Endodermal cell (in vitro differentiated cells): ENCODE results near the gene PARVA. TPM values are rescaled to one million over a fixed set of nuclear protein-coding genes. Genes with fewer than 3 reads are reported as not detected.

Experiments
- DNase-seq: peaks from one replicate; pipeline ENCODE4 v3.0.0-alpha.2; 2017
- H3K27ac ChIP-seq: 2 replicates; pipeline ENCODE4 v1.5.1; 2013; ENCODE audit warnings: mild to moderate bottlenecking, low read depth, low read length, moderate library complexity
- H3K27me3 ChIP-seq: 2 replicates; pipeline ENCODE4 v1.6.1; 2013; ENCODE audit warnings: mild to moderate bottlenecking, low read length, moderate library complexity; ENCODE audit not compliant: insufficient read depth, control insufficient read depth, poor library complexity, severe bottlenecking
- H3K36me3 ChIP-seq: 2 replicates; pipeline ENCODE4 v1.7.0; 2013; ENCODE audit warnings: mild to moderate bottlenecking, low read length, moderate library complexity; ENCODE audit not compliant: control insufficient read depth, insufficient read depth
- H3K4me1 ChIP-seq: one replicate; pipeline ENCODE4 v1.7.0; 2013; ENCODE audit warnings: low read length; ENCODE audit not compliant: control insufficient read depth, insufficient read depth
- H3K4me3 ChIP-seq: 2 replicates; pipeline ENCODE4 v1.5.1; 2013; ENCODE audit warnings: mild to moderate bottlenecking, low read length, moderate library complexity
- H3K9ac ChIP-seq: 2 replicates; pipeline ENCODE4 v1.6.1; 2013; ENCODE audit warnings: mild to moderate bottlenecking, low read length, moderate library complexity; ENCODE audit not compliant: poor library complexity, severe bottlenecking; ENCODE audit errors: extremely low read depth
- H3K9me3 ChIP-seq: 2 replicates; pipeline ENCODE4 v1.6.1; 2013; ENCODE audit warnings: mild to moderate bottlenecking, low read length, moderate library complexity; ENCODE audit not compliant: control insufficient read depth
- H3K27ac Mint-ChIP-seq: 2 replicates; pipeline ENCODE4 v1.8.0; 2020; ENCODE audit warnings: mixed read lengths
- H3K27me3 Mint-ChIP-seq: 2 replicates; pipeline ENCODE4 v1.8.0; 2021; ENCODE audit warnings: mild to moderate bottlenecking, mixed read lengths; ENCODE audit not compliant: insufficient read depth
- H3K36me3 Mint-ChIP-seq: 2 replicates; pipeline ENCODE4 v1.8.0; 2020; ENCODE audit warnings: low read depth, mixed read lengths
- H3K4me1 Mint-ChIP-seq: 2 replicates; pipeline ENCODE4 v1.8.0; 2020; ENCODE audit warnings: mixed read lengths
- H3K4me3 Mint-ChIP-seq: 2 replicates; pipeline ENCODE4 v1.8.0; 2020; ENCODE audit warnings: mild to moderate bottlenecking, moderate library complexity, mixed read lengths
- H3K9me3 Mint-ChIP-seq: 2 replicates; pipeline ENCODE4 v1.8.0; 2020; ENCODE audit warnings: mild to moderate bottlenecking, mixed read lengths
- WGBS, 2 experiments: methylation state at CpG; one replicate each; pipeline versions ENCODE4 v1.1.5 to v1.1.7; 2013; ENCODE audit warnings: missing lambda C conversion rate in 2 of 2, mixed read lengths in 1 of 2; ENCODE audit not compliant: insufficient coverage in 1 of 2, insufficient read length in 1 of 2; 5-methylcytosine and 5-hydroxymethylcytosine counted together
- total RNA-seq, 2 donors: library from RNA; stranded (reverse); fragmentation: NEBNext Ultra II Directional in 1 of 2; extraction: Animal tissue kit (Norgen Biotek cat#: 25700) in 1 of 2; gene quantifications; 2 replicates in 1 of 2; 3 replicates in 1 of 2; pipeline ENCODE4 v1.2.1, GENCODE V29; 2021
- TF ChIP-seq, protein P1 (sequence below): fragments of 200-600 bp; sonication (generic); conservative IDR thresholded peaks from 2 replicates; pipeline ENCODE4 v1.5.0; 2021; ENCODE audit warnings: antibody characterized with exemption, mild to moderate bottlenecking

The PARVA gene
- total RNA-seq, 2 donors from 2014 or later, result 27.3 to 37.3 TPM

DNA sequence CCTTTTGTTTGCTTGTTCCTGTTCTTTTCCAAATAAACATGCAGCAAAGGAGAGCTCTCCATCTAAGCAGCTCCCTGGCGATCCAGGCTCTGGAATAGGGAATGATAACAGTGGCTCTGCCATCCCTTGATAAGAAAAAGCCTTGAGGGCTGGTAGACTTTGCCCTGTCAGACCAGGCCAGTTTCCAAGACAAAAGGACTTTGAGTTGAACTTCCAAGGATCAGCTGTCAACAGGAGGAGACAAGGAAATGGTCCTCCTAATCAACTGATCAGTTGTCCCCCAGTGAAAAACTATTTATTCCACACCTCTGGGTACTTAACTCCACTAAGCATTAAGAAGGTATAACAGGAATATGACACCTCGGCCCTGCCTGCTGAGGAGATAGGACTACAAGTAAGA, 127.8 kb downstream of the PARVA start:
- Histone ChIP-seq H3K27ac (no peak overlapping the region), H3K4me1 (peaks cover 10% of the 10 kb centered on the region), H3K9me3 (no peaks in the 10 kb centered on the region), H3K9ac (no peak overlapping the region), H3K36me3 (peaks cover 11% of the 10 kb centered on the region), H3K4me3 (no peak overlapping the region), H3K27me3 (no peaks in the 10 kb centered on the region)
- TF ChIP-seq, protein P1, sequence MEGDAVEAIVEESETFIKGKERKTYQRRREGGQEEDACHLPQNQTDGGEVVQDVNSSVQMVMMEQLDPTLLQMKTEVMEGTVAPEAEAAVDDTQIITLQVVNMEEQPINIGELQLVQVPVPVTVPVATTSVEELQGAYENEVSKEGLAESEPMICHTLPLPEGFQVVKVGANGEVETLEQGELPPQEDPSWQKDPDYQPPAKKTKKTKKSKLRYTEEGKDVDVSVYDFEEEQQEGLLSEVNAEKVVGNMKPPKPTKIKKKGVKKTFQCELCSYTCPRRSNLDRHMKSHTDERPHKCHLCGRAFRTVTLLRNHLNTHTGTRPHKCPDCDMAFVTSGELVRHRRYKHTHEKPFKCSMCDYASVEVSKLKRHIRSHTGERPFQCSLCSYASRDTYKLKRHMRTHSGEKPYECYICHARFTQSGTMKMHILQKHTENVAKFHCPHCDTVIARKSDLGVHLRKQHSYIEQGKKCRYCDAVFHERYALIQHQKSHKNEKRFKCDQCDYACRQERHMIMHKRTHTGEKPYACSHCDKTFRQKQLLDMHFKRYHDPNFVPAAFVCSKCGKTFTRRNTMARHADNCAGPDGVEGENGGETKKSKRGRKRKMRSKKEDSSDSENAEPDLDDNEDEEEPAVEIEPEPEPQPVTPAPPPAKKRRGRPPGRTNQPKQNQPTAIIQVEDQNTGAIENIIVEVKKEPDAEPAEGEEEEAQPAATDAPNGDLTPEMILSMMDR, result no peak
- Mint-ChIP-seq H3K27me3 (no peaks in the 10 kb centered on the region), H3K36me3 (peaks cover 15% of the 10 kb centered on the region), H3K9me3 (no peaks in the 10 kb centered on the region), H3K4me3 (no peak overlapping the region), H3K27ac (no peak overlapping the region), H3K4me1 (peaks cover 27% of the 10 kb centered on the region)
- 85 to 93% methylated on average over 2 of the region's 2 CpGs for WGBS, 2 experiments
- DNase-seq, result no peak

DNA sequence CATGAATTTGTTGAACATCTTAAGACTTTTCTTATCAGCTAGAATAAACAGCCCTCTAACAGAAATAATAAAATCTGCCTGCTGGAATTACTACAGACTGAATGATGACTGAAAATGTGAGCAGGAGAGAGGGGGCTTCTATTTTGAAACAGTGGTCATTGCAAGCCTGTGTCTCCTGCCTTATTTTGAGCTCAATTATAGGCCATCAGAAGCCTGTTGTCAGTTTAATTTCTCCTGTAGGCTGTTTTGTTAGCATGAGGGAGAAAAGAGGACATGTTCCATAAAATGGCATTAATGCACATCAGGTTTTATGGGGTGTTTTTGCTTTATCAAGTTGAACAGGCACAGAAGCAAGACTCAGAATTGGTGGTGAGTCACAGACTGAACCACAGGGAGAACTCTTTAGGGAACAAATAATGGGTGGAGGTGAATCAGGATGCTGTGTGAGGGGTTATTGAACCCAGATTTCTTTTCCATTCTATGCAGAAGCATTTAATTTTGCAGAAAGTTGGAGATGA, 129.1 kb downstream of the PARVA start:
- Mint-ChIP-seq H3K27me3 (no peaks in the 10 kb centered on the region), H3K27ac (no peak overlapping the region), H3K4me3 (no peak overlapping the region), H3K4me1 (peaks cover 28% of the 10 kb centered on the region), H3K36me3 (peaks cover 22% of the 10 kb centered on the region), H3K9me3 (no peaks in the 10 kb centered on the region)
- peaks cover 10% of the 10 kb centered on the region for H3K4me1 ChIP-seq
- TF ChIP-seq, protein P1, result no peak
- no peaks in the 10 kb centered on the region for H3K27me3 ChIP-seq
- H3K4me3 ChIP-seq, result no peak overlapping the region
- no peak overlapping the region for H3K9ac ChIP-seq
- peaks cover 11% of the 10 kb centered on the region for H3K36me3 ChIP-seq
- DNase-seq, result no peak
- H3K27ac ChIP-seq, result no peak overlapping the region
- no peaks in the 10 kb centered on the region for H3K9me3 ChIP-seq

DNA sequence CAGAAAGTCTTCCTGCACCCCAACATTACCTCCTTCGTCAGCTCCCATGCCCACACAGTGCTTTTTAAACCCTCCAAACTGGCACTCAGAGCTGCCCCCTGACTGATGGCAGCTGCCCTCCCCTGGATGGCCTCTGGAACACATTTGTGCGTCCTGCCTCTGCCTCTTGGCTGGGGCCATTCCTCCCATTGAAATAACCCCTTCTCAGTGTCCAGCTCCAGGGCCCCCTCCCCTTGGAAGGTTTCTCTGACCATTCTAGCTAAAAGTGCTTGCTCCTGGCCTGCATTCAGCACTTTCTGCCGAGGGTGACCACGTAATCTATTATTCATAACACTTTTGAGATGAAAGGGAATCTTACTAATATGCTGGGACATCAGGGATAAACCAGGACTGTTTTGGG, 130.0 kb downstream of the PARVA start:
- Histone ChIP-seq H3K27ac (no peak overlapping the region), H3K4me3 (no peak overlapping the region), H3K9me3 (no peaks in the 10 kb centered on the region), H3K9ac (no peak overlapping the region), H3K36me3 (peaks cover 11% of the 10 kb centered on the region), H3K27me3 (no peaks in the 10 kb centered on the region), H3K4me1 (peaks cover 12% of the 10 kb centered on the region)
- DNase-seq, result no peak
- 94 to 95% methylated on average over 3 to 4 of the region's 4 CpGs for WGBS, 2 experiments
- H3K27ac Mint-ChIP-seq, result no peak overlapping the region
- H3K4me1 Mint-ChIP-seq, result peaks cover 35% of the 10 kb centered on the region
- H3K36me3 Mint-ChIP-seq, result peaks cover 22% of the 10 kb centered on the region
- no peak overlapping the region for H3K4me3 Mint-ChIP-seq
- no peaks in the 10 kb centered on the region for H3K9me3 Mint-ChIP-seq
- TF ChIP-seq, protein P1, result no peak
- H3K27me3 Mint-ChIP-seq, result no peaks in the 10 kb centered on the region
